GM12875 (cell line): ENCODE data around the gene ANKRD40.
A peak's percentile ranks its signal among the peaks of the same experiment; 100 is the strongest.

Source experiments
- H3K4me3 ChIP-seq: one replicate; pipeline ENCODE4 v1.5.1; 2011; ENCODE audit warnings: low read depth, low read length, control low read depth
- CTCF ChIP-seq: IDR thresholded peaks from 2 replicates; pipeline ENCODE4 v1.5.1; 2011; ENCODE audit warnings: low read depth, mild to moderate bottlenecking, control low read depth, inconsistent platforms, low read length, moderate library complexity, borderline replicate concordance; ENCODE audit not compliant: insufficient read depth

The ANKRD40 gene

GRCh38 chr17:50710025-50710424 is 2.3 kb upstream of the ANKRD40 start:
- H3K4me3 ChIP-seq = no peak overlapping the region
- no peak for TF ChIP-seq CTCF

- peak overlapping the region; percentile 79 for H3K4me3 ChIP-seq
Observed at GRCh38 chr17:50709053-50709452, 1.3 kb upstream of the ANKRD40 start.

- TF ChIP-seq CTCF = no peak
- peak overlapping the region; percentile 79 for H3K4me3 ChIP-seq
Observed at GRCh38 chr17:50708050-50709000, 611 bp upstream of the ANKRD40 start.

GRCh38 chr17:50703162-50703561 is 4.6 kb downstream of the ANKRD40 start:
- TF ChIP-seq CTCF = no peak
- no peak overlapping the region for H3K4me3 ChIP-seq

GRCh38 chr17:50699410-50699809 is 8.3 kb downstream of the ANKRD40 start:
- no peak overlapping the region for H3K4me3 ChIP-seq
- TF ChIP-seq CTCF = no peak

- TF ChIP-seq CTCF = no peak
- no peak overlapping the region for H3K4me3 ChIP-seq
Observed at GRCh38 chr17:50697663-50698272, 9.9 kb downstream of the ANKRD40 start.

GRCh38 chr17:50697062-50697461 is 10.7 kb downstream of the ANKRD40 start:
- no peak for TF ChIP-seq CTCF
- no peak overlapping the region for H3K4me3 ChIP-seq
